Kidney (tissue), 14 donors: ENCODE results near the gene RPAP2. TPM values are rescaled to one million over a fixed set of nuclear protein-coding genes. Genes with fewer than 3 reads are reported as not detected.

Source experiments
- DNase-seq, 5 donors: peaks; one replicate each; pipeline ENCODE4 v3.0.0-alpha.2; 2013 to 2020
- FAIRE-seq: peaks from 2 replicates; lab custom pipeline; 2012; peaks lifted over from hg19 to GRCh38; lab: Jason Lieb, UNC
- H3K27ac ChIP-seq, 2 donors: one replicate each; pipeline ENCODE4 v1.7.0; 2013; ENCODE audit warnings: low read depth in 2 of 2, low read length in 2 of 2, inconsistent platforms in 1 of 2
- H3K27me3 ChIP-seq: one replicate; pipeline ENCODE4 v1.7.1; 2013; ENCODE audit warnings: low read length, inconsistent platforms; ENCODE audit not compliant: control insufficient read depth, insufficient read depth
- H3K36me3 ChIP-seq, 3 donors: one replicate each; pipeline versions ENCODE4 v1.7.0 to v1.7.1; 2013; ENCODE audit warnings: low read length in 3 of 3, control low read depth in 1 of 3, inconsistent platforms in 1 of 3; ENCODE audit not compliant: insufficient read depth in 3 of 3, control insufficient read depth in 2 of 3
- H3K4me1 ChIP-seq, 3 donors: one replicate each; pipeline versions ENCODE4 v1.7.0 to v1.7.1; 2013; ENCODE audit warnings: low read length in 3 of 3, inconsistent platforms in 1 of 3, low read depth in 1 of 3; ENCODE audit not compliant: control insufficient read depth in 2 of 3, insufficient read depth in 2 of 3
- H3K4me3 ChIP-seq, 3 donors: one replicate each; pipeline versions ENCODE4 v1.7.0 to v1.8.1; 2013; ENCODE audit warnings: low read length in 3 of 3, control low read depth in 1 of 3, inconsistent platforms in 1 of 3
- H3K9ac ChIP-seq, 3 donors: one replicate each; pipeline versions ENCODE4 v1.7.0 to v1.7.1; 2013; ENCODE audit warnings: low read length in 3 of 3, control low read depth in 1 of 3, inconsistent platforms in 1 of 3
- H3K9me3 ChIP-seq, 3 donors: one replicate each; pipeline versions ENCODE4 v1.7.0 to v1.7.1; 2013; ENCODE audit warnings: low read length in 3 of 3, control low read depth in 1 of 3, inconsistent platforms in 1 of 3; ENCODE audit not compliant: control insufficient read depth in 2 of 3, insufficient read depth in 1 of 3
- CTCF ChIP-seq: IDR thresholded peaks from 3 replicates; pipeline ENCODE4 v1.5.1; 2012; ENCODE audit warnings: mild to moderate bottlenecking, moderate library complexity, borderline replicate concordance; ENCODE audit not compliant: insufficient read depth; ENCODE audit errors: extremely low read depth
- intact Hi-C: fragments of 100-400 bp; cut with DNase I; formaldehyde crosslinking; loops from one replicate; pipeline ENCODE4 v1.11.1; 2022
- polyA plus RNA-seq: library from polyadenylated mRNA; stranded (reverse); fragments of 350-450 nt; fragmentation: Illumina TruSeq; extraction: RNeasy Lipid Tissue Mini Kit (QIAGEN cat#74804); gene quantifications from one replicate; pipeline ENCODE4 v1.2.3, GENCODE V29; 2014; ENCODE audit warnings: low read depth, low replicate concordance; ENCODE audit not compliant: insufficient read depth
- total RNA-seq: library from RNA; stranded (reverse); fragmentation: NEBNext Ultra II Directional; extraction: Animal tissue kit (Norgen Biotek cat#: 25700); gene quantifications from one replicate; pipeline ENCODE4 v1.2.1, GENCODE V29; 2021
- donor health status: control.
- donor health status: control.
- donor health status: control.
- donor health status: control.
- donor health status: control.
- donor health status: DM: yes; HTN: yes; CAD: no.
- donor health status: Normal renal cell carcinoma (clear cell type).

Gene RPAP2
- total and polyA plus RNA-seq, 2 donors from 2014 or later: 11.4 to 25.1 TPM

- no peak overlapping the region for H3K4me3 ChIP-seq
- intact Hi-C loops: no loop called here
- no peak for FAIRE-seq
Measured at GRCh38 chr1:92315766-92316599, 17.1 kb downstream of the RPAP2 start.

GRCh38 chr1:92317836-92318493 is 19.1 kb downstream of the RPAP2 start:
- Histone ChIP-seq H3K36me3 (peaks cover 0 to 4% (median 0%) of the 10 kb centered on the region in 3 donors), H3K27me3 (no peaks in the 10 kb centered on the region), H3K9me3 (no peaks in the 10 kb centered on the region), H3K9ac (no peak overlapping the region), H3K4me1 (no peaks in the 10 kb centered on the region), H3K27ac (no peak overlapping the region), H3K4me3 (no peak overlapping the region)
- intact Hi-C loops: no loop called here
- no peak for FAIRE-seq
- DNase-seq: peak in 1 of 5 donors; percentile 23
- TF ChIP-seq CTCF: no peak

More at GRCh38 chr1:92315766-92316599, 17.1 kb downstream of the RPAP2 start:
- Histone ChIP-seq H3K9ac (no peak overlapping the region), H3K4me1 (no peaks in the 10 kb centered on the region), H3K9me3 (no peaks in the 10 kb centered on the region), H3K36me3 (peaks cover 0 to 6% (median 0%) of the 10 kb centered on the region in 3 donors), H3K27me3 (no peaks in the 10 kb centered on the region), H3K27ac (no peak overlapping the region)
- TF ChIP-seq CTCF: no peak
- DNase-seq: no peak

- FAIRE-seq: no peak
- Histone ChIP-seq H3K9me3 (peaks cover 0 to 10% (median 2%) of the 10 kb centered on the region in 3 donors), H3K9ac (no peak overlapping the region), H3K4me1 (no peaks in the 10 kb centered on the region), H3K36me3 (peaks cover 4 to 22% (median 13%) of the 10 kb centered on the region in 3 donors), H3K27ac (no peak overlapping the region), H3K4me3 (no peak overlapping the region), H3K27me3 (no peaks in the 10 kb centered on the region)
- no peak for DNase-seq
- TF ChIP-seq CTCF: no peak
- intact Hi-C loops: no loop called here
Measured at GRCh38 chr1:92323473-92324453, 24.9 kb downstream of the RPAP2 start.
